ENCODE measurements around the gene SOX21.

SOX21 gene

DNA sequence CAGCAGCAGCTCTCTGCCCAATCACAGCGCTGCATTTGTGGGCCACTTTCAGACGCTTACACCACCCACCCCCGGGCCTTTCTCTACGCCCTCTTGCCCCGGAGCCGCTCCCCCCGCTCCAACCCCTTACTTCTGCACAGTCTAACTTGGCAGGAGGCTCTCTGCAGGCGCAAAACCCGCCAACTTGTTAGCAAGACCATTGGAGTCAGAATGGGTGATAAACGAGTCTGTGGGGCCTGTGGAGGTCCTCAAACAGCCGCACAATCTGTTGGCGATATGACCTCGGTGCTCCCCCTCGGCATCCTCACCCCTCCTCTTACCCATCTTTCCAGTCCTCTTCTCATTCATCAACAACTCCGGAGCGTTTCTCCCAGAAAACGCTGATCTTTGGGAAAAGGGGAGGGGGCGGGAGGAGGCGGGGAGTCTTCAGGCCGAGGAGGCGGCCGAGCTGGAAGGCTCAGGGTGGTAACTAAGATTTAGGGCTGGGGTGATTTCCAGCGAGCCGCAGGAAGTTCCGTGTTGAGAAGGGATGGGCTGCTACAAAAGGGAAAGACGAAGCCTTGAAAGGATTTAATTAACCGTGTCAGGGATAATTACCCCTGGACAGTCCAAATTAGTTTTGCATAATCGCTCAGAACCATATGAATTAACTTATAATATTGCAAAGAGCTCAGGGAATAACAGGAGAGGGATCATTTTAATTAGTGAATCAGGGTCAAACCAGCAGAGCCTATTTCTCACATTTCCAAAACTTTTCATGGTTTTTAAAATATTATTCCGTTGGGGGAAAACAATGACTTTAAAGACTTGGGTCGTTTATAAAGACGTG is 4.1 kb downstream of the SOX21 start:
- DNase-seq, result no peak

GRCh38 chr13:94707400-94708021 is 4.8 kb downstream of the SOX21 start:
- no peak for DNase-seq

GRCh38 chr13:94706843-94707399 is 5.4 kb downstream of the SOX21 start:
- DNase-seq, result no peak

GRCh38 chr13:94706101-94706842 is 6.1 kb downstream of the SOX21 start:
- no peak for DNase-seq

DNA sequence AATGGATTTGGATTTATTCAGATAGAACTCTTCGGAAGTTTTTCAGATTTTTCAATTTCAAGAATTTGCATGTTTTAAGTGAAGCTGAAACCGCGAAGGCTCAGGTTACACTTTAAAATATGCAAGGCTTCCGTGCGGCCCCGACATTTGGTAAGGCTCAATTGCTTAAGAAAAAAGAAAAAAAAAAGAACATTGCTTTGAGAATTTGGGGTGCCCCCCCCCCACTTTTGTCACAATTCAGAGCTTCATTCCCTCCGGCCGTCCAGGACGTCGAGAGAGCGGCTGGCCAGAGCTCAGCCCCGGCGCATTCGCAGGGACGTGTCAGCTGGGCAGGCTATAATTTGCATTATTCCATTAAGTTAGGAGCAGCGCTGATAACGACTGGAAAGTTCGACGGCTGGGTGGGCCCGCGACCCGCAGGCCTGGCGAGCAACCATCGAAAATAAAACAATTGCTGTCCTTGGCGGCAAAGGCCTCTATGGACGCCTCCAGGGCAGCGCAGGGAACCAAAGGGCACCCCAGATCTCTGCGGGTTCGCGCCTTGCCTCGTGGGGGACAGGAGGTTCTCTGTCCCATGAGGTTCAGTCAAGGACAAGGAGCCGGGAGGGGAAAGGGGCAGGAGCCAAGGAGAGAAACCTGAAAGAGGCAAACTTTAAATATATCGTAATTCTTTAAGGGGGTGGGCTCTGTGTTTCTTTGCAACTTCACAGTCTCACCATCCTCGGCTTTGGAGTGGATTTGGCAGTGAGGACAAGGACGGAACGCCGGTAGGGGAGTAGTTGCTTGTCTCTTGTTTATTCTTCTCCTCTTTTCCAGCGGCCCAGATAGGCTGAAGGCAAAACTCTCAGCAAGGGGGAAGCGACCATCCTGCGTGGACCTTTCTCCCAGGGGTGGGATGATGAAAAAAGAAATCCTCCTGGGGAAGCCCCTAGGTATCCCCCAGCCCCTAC is 7.0 kb downstream of the SOX21 start:
- no peak for DNase-seq

GRCh38 chr13:94704377-94705080 is 7.8 kb downstream of the SOX21 start:
- no peak for DNase-seq

DNA sequence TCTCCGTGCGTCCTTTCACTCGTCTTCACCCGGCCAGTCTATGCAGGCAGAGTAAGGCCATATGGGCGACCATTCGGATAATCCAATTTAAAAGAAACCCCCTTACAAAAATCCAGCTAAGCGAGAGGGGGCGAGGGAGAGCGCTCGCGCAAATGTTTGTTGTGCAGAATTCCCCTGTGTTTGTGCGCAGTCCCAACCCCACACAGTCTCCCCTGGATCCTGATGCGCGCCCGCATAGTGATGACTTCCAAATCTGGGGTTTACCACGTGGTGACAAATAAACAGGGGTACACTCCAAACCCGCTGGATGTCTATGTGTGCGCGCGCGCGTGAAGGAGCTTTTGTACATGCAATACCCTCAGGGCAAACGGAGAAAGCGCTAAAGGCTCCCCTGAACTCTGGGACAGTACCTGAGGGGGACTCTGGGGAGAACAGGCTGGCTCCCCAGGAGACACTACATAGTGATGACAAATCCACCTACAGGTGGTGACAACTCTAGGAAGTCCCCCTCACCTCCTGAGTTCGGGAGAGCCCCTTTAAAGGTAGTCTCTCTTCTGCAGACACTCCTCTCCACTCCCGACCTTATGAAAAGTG is 8.5 kb downstream of the SOX21 start:
- no peak for DNase-seq

DNA sequence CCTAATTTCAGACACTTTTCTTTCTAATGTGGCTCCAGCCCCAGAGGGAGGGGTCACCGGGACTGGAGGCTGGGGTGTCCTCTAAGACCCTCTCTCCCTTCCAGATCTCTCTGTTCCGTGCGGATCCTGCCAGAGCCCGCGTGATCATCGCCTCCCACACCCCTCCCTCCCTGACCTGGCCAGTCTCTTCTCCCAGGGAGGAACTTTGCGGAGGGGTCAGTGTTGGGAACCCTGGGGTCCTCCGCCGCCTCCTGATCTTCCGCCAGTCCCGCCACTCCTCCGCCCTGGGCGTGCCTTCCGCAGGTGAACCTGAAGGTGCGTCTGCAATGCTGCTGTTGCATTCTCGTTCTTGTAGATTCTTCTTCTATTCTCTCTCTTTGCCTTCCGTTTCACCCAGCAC is 9.1 kb downstream of the SOX21 start:
- no peak for DNase-seq

DNA sequence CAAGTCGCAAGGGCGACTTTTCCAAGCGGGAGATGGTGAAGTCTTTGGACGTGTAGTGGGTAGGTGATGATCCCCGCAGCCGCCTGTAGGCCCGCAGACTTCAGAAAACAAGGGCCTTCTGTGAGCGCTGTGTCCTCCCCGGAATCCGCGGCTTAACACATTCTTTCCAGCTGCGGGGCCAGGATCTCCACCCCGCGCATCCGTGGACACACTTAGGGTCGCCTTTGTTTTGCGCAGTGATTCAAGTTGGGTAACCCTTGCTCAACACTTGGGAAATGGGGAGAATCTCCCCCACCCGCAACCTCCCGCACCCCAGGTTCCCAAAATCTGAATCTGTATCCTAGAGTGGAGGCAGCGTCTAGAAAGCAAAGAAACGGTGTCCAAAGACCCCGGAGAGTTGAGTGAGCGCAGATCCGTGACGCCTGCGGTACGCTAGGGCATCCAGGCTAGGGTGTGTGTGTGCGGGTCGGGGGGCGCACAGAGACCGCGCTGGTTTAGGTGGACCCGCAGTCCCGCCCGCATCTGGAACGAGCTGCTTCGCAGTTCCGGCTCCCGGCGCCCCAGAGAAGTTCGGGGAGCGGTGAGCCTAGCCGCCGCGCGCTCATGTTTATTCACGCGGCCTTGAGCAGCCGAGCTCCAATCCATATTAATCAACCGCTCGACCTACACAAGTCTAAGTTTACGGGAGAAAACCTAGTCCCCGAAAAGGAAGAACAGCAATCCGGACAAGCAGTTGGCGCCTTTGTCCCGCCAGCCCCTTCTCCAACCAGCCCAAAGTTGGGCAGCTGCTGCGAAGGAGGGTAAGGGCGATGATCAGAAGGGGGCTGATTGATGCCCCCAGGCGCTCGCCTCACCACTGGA is 9.9 kb downstream of the SOX21 start:
- DNase-seq, result no peak

- DNase-seq, result no peak
Observed at GRCh38 chr13:94701313-94702180, 10.8 kb downstream of the SOX21 start.

- DNase-seq, result no peak
Observed at GRCh38 chr13:94700536-94700935, 11.8 kb downstream of the SOX21 start.

- DNase-seq, result no peak
Observed at GRCh38 chr13:94700051-94700535, 12.3 kb downstream of the SOX21 start.

DNA sequence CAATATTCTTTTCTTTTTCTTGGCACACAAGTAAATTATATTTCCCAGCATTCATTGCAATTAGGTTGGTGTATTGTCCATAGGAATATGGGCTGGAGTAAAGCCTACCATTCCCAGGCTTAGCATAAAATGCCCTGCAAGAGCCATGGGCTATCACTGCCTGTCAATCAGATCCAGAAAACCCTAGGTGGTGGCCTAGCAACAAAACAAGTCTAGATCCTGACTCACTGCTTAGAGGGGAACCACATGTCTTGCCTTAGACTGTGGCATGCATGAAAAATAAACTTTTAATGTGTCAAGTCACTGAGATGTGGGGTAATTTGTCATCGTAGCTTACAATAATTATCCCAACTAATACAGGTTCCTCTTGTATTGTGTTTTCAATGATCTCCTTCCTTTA is 16.2 kb downstream of the SOX21 start:
- DNase-seq, result no peak

- DNase-seq, result no peak
Observed at GRCh38 chr13:94692030-94692429, 20.3 kb downstream of the SOX21 start.

GRCh38 chr13:94683409-94683808 is 28.9 kb downstream of the SOX21 start:
- DNase-seq, result no peak

GRCh38 chr13:94682229-94682628 is 30.1 kb downstream of the SOX21 start:
- DNase-seq, result no peak

GRCh38 chr13:94679614-94680013 is 32.7 kb downstream of the SOX21 start:
- DNase-seq, result no peak

GRCh38 chr13:94678845-94679244 is 33.5 kb downstream of the SOX21 start:
- no peak for DNase-seq

GRCh38 chr13:94677799-94678198 is 34.5 kb downstream of the SOX21 start:
- no peak for DNase-seq
